Measurements from ENCODE around the gene SON.
"Not testable (repeated sequence)": the region's sequence is repeated elsewhere in the genome, so short reads cannot be mapped to it uniquely, and the experiment has no call there.

SON gene

DNA sequence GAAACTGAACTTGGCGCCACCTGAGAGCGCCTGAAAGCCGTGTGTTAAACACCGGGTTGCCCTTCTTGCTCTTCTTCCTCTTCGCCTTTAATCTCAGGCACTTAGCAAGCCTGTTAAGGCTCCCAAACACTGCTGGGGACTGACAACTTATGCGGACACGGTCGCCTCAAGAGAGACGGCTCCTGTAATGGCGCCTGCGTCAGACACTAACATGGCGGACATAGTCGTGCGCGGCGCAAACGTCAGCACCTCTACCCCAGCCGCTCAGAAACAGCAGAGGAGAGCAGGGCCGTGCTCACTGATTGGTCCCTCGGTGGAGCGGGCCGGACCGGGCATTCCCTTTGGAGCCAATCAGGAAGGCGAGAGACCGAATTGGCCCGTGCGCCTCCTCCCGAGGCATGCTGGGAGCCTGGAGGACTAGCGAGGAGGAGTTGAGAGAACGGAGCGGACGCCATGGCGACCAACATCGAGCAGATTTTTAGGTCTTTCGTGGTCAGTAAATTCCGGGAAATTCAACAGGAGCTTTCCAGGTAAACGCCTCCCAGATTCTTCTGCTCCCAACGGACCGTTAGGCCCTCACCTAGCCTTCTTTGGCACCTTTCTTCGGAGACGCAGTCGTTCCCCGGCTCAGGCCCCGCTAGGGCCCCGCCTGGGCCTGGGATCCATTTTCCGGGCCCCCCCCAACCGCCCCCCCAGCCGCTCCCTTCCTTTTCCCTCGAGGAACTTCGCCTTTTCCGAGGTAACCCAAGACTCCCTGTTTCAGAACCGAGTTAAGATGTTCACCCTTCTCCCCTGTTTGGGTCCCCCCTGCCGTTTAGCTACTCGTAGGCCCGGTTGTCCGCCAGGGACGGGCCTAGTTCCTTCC is at the start of gene SON:
TSS of gene SON (plus strand) at position 399 of the 865 bp plus-strand sequence. CDS start at position 454, 55 bp downstream.
- DNase-seq (ENCODE audit: low spot score), result peak; percentile 98

DNA sequence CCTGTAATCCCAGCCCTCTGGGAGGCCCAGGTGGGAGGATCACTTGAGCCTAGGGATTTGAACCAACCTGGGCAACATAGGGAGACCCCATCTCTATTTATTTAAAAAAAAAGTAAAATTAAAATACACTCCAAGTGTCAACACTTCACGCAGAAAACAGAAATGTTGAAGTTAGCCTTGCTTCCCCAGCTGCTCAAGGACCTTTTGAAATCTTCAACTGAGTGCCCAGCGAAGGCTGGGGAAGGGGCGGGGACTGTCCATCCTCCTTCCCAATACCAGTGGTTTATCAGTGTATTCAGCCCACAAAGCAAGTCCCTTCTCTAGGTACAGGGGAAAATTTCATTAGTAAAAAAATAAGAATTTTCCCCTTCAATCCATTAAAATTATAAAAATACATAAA is 49.1 kb upstream of the SON start:
- no peak for DNase-seq (ENCODE audit: low spot score)

- DNase-seq (ENCODE audit: low spot score), result no peak
Observed at GRCh38 chr21:33495743-33496142, 47.1 kb upstream of the SON start.

DNA sequence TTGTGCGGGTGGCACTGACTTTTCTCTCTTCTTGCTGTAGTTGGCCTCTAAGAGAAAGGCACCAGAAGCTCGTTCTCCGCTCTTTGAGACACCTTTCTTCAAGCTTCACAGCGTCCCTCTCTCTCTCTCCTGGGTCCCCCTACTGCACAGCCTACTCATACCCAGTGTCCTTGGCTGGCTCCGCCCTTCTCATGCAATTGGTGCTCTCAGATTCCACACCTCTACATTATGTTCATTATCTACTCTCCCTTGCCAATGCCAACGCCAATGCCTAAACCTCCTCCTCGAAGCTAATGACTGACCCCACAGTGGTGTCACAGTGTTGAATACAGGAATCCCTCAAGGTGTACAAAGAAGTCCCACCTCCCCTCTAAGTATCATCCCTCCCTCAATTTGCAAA is 46.5 kb upstream of the SON start:
- no peak for DNase-seq (ENCODE audit: low spot score)

DNA sequence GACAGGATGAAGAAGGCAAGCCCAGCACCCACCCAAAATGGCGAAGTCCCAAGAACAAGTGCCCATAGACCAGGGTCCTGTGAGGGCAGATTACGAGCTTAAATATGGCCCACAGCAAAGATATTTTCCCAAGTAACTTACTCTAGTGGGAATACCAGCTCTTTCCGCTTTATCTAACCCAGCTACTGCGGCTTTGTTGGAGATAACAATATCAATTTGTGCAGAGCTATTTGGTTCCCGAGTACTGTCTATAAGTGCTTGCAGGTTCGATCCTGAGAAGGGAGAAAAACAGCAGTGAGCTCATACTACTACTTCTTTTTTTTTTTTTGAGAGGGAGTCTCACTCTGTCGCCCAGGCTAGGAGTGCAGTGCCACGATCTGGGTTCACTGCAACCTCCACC is 37.0 kb upstream of the SON start:
- DNase-seq (ENCODE audit: low spot score), result no peak

DNA sequence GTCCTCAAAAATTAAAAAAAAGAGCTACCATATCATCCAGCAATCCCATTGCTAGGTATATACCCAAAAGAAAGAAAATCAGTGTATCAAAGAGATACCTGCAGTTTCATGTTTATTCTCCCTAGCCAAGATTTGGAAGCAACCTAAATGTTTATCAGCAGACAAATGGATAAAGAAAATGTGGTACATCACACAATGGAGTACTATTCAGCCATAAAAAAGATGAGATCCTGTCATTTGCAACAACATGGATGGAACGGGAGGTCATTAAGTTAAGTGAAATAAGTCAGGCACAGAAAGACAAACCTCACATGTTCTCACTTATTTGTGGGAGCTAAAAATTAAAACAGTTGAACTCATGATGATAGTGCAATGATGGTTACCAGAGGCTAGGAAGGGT is 35.8 kb upstream of the SON start:
- not testable (repeated sequence) for DNase-seq (ENCODE audit: low spot score)

DNA sequence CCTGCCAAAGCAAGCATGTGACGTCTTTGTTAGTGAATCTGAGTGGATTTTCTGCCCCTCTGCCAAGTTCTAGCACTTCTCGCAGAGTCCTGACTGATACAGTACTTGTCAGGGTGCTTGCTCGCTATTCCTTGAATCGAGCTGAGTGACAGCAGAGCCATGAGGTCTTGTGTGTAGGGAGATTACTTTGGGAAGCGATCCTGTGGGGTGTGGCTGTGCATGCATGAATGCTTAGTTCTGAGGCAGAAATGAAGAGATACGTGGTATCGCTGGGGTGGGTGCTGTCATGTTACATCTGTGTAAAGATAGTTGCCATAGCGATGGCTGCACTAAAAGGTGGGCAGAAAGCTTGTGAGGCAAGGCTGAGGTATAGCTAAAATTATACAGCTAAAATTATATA is 32.0 kb upstream of the SON start:
- no peak for DNase-seq (ENCODE audit: low spot score)

- DNase-seq (ENCODE audit: low spot score), result no peak
Observed at GRCh38 chr21:33511639-33512038, 31.2 kb upstream of the SON start.

GRCh38 chr21:33512481-33512880 is 30.4 kb upstream of the SON start:
- DNase-seq (ENCODE audit: low spot score), result no peak

- no peak for DNase-seq (ENCODE audit: low spot score)
Observed at GRCh38 chr21:33514229-33514628, 28.6 kb upstream of the SON start.

- no peak for DNase-seq (ENCODE audit: low spot score)
Observed at GRCh38 chr21:33518899-33519298, 23.9 kb upstream of the SON start.

- no peak for DNase-seq (ENCODE audit: low spot score)
Observed at GRCh38 chr21:33522297-33522952, 20.4 kb upstream of the SON start.

DNA sequence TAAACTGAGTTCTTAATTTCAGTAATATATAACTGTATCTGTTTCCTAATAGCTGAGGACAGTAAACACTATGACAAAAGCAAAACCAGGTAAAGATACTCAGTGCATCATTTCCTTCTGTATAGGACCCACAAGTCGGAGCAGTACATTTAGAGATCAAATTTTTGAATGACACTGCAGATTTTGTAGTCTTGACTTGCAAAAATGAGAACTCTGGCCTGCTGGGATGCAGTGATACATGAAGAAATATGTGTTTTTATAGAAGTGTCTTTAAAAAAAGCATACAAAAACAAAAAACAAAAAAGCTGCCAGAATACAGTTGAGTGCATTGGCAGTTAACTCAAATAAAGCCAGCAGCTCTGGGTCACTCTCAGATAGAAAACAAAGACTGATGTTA is 19.9 kb upstream of the SON start:
- no peak for DNase-seq (ENCODE audit: low spot score)

DNA sequence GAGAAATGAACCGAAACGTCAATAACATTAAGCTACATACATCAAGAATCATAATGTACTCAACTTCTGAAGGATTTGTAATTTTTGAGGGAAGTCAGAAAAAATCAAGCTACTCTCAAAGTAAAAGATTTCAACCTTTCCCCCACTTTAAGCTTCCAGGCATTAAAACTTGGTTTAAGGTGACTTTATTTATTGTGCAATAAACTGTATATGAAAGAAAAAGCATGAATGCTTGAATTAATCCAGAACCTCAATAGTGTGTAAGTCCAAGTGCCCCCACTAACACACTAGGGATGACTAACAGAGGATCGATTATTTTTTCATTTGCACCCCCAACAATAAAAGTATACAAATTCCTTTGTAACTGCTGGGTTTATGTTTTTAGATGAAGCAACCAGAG is 11.8 kb upstream of the SON start:
- DNase-seq (ENCODE audit: low spot score), result no peak

DNA sequence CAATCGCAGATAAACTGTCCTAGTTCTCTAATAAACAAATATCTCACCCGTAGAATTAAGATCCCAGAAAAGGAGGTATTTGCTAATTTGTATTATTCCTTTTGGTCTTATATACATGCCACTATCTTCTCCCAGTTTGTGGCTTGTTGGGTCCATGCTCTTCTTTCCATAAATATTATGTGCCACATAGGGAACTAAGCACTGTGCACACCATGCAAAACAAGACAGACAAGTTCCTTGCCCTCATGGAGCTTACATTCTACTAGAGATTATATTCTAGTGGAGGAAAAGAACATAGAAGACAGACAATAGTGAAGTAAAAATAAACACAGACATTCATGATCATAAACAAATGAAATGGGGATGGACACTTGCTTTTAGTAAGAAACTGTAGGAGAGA is 5.6 kb upstream of the SON start:
- DNase-seq (ENCODE audit: low spot score), result no peak

DNA sequence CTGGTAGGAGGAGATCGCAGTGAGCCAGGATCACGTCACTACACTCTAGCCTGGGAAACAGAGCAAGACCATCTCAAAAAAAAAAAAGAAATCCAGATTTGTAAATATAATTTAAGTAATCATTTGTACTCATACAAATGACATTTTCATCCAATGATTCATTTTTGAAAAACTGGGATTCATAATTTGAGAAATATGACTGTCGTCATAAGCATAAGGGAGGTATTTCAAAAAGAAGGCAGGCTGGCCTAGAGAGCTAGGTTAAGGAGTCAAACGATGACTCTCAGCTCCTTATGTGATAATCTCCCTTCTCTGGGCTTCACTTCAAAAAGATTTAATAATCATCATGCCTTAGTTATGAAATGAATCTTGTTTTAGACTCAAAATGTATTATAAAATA is 3.2 kb upstream of the SON start:
- DNase-seq (ENCODE audit: low spot score), result no peak

GRCh38 chr21:33540711-33541104 is 2.1 kb upstream of the SON start:
- DNase-seq (ENCODE audit: low spot score), result no peak

DNA sequence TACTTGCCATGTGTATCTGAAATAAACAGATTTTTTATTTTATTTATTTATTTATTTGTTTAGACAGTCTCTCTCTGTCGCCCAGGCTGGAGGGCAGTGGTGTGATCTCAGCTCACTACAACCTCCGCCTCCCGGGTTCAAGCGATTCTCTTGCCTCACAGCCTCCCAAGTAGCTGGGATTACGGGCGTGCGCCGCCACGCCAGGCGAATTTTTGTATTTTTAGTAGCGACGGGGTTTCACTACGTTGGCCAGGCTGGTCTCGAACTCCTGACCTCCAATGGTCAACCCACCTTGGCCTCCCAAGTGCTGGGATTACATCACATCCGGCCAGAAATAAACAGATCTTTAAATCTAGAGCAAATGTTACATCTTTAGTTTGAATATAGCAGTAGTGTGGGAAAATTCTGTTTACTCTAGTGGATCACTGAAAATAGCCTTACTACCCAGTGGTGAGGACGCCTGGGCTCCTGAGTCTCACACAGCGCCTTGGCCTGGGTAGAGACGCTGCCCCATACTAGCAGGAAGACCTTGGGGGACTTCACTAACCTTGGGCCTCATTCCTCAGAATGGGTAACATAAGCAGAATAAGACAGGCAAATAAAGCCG is 1.6 kb upstream of the SON start:
- DNase-seq (ENCODE audit: low spot score), result no peak

DNA sequence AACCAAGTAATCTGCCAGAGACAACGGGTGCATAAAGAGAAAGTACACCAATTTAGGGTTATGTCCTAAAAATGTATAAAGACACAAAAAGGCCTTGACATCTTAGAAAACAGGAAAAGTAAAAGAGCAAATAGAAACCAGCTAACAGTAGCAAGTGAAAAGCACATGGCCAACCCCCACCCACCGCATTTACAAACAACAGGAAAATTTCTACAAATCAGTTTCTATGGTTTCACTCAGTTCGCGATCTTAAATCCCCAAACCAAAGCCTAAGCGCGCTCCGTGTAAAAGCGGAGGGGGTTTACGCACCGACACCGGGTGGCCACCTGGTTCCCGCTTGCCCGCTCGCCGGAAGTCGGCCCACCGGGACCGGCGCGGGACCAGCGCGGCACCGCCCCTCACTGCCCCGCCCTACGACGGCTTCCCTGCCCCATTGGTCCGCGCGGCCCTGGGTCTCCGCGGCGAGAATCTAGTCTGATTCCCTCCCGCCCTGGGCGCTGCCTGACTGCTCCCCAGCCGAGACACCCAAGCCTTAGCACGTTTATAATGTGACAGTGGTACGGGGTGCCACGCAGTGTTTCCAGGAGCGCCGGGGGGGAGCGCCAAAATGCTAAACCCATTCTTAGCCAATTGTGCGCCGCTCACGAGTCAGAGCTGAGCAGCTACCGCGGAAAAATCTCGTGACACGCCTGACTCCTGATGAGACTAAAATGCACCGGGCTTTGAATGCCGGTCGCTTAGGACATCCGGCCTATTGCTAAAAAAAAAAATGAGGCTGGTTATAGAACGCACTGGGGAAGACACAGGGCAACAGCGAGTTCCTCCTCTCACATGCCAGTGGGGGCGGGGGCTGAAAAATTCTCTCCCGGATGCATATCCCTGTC is 840 bp upstream of the SON start, which contains the start of gene GART:
TSS of gene GART (minus strand) at position 362 of the 884 bp plus-strand sequence. CDS start 2,802 bp downstream, outside the sequence.
- peak; percentile 84 for DNase-seq (ENCODE audit: low spot score)

- peak; percentile 40 for DNase-seq (ENCODE audit: low spot score)
Observed at GRCh38 chr21:33543505-33544129, 779 bp downstream of the SON start.

GRCh38 chr21:33544451-33545195 is 1.8 kb downstream of the SON start:
- no peak for DNase-seq (ENCODE audit: low spot score)

Data from AG08395 (cell line).